PC-3 (cell line): ENCODE results near the gene DEPP1. TPM values are rescaled to one million over a fixed set of nuclear protein-coding genes. Genes with fewer than 3 reads are reported as not detected.

Experiments used
- ATAC-seq: fragments of 200-7000 bp; cut with Tn5 transposase; 2 replicates; pipeline ENCODE4 v1.9.1; 2020; ENCODE audit warnings: mild to moderate bottlenecking, moderate library complexity
- BruUV-seq: library from RNA; stranded (reverse); fragments of 400-500 nt; replicated peaks from 2 replicates; lab custom pipeline; 2021; lab: Mats Ljungman, UMichigan
- CTCF ChIA-PET: fragments of 300-600 bp; sonication (Branson Sonifier 250); formaldehyde crosslinking; loops from one replicate; lab custom pipeline; 2022; ENCODE audit warnings: antibody characterized with exemption; lab: Charles Lee
- POLR2A ChIA-PET: fragments of 300-600 bp; sonication (Branson Sonifier 250); formaldehyde crosslinking; loops from one replicate; lab custom pipeline; 2022; ENCODE audit warnings: antibody characterized with exemption; ENCODE audit not compliant: unreplicated experiment; lab: Charles Lee
- DNase-seq: peaks from one replicate; pipeline ENCODE4 v3.0.0-alpha.2; 2015
- H2AFZ ChIP-seq: fragments of 300-600 bp; sonication (generic); 2 replicates; pipeline ENCODE4 v1.6.0; 2016; ENCODE audit warnings: antibody characterized with exemption, low read length
- H3F3A ChIP-seq: fragments of 300-600 bp; sonication (generic); one replicate; pipeline ENCODE4 v1.6.0; 2017; ENCODE audit warnings: antibody characterized with exemption, low read length, control low read depth, mild to moderate bottlenecking; ENCODE audit not compliant: unreplicated experiment
- H3K27ac ChIP-seq: fragments of 300-600 bp; sonication (generic); 2 replicates; pipeline ENCODE4 v1.5.1; 2016; ENCODE audit warnings: mild to moderate bottlenecking, low read length
- H3K27me3 ChIP-seq: fragments of 300-600 bp; sonication (generic); 2 replicates; pipeline ENCODE4 v1.6.1; 2016; ENCODE audit warnings: low read length, mixed read lengths
- H3K36me3 ChIP-seq: fragments of 300-600 bp; sonication (generic); 2 replicates; pipeline ENCODE4 v1.6.1; 2016; ENCODE audit warnings: low read depth, mixed run types, low read length, mixed read lengths
- H3K4me1 ChIP-seq: fragments of 300-600 bp; sonication (generic); 2 replicates; pipeline ENCODE4 v1.5.1; 2016; ENCODE audit warnings: low read length; ENCODE audit not compliant: insufficient read depth
- H3K4me2 ChIP-seq: fragments of 300-600 bp; sonication (generic); 2 replicates; pipeline ENCODE4 v1.6.0; 2016; ENCODE audit warnings: low read length
- H3K4me3 ChIP-seq: fragments of 300-600 bp; sonication (generic); 2 replicates; pipeline ENCODE4 v1.5.1; 2016; ENCODE audit warnings: mild to moderate bottlenecking, low read length, mixed read lengths
- H3K79me2 ChIP-seq: fragments of 300-600 bp; sonication (generic); 2 replicates; pipeline ENCODE4 v1.6.1; 2017; ENCODE audit warnings: low read length, mixed read lengths
- H3K9ac ChIP-seq: fragments of 300-600 bp; sonication (generic); 2 replicates; pipeline ENCODE4 v1.6.0; 2016; ENCODE audit warnings: mild to moderate bottlenecking, low read length
- H3K9me2 ChIP-seq: fragments of 300-600 bp; sonication (generic); replicated peaks from 2 replicates; pipeline ENCODE4 v1.6.1; 2016; ENCODE audit warnings: mixed run types, low read length, mixed read lengths
- H3K9me3 ChIP-seq: fragments of 300-600 bp; sonication (generic); 2 replicates; pipeline ENCODE4 v1.6.1; 2016; ENCODE audit warnings: low read length, mixed read lengths
- H4K20me1 ChIP-seq: fragments of 300-600 bp; sonication (generic); 2 replicates; pipeline ENCODE4 v1.6.1; 2016; ENCODE audit warnings: low read length, mixed read lengths
- CTCF ChIP-seq: fragments of 300-600 bp; sonication (generic); conservative IDR thresholded peaks from 2 replicates; pipeline ENCODE4 v1.5.1; 2017; ENCODE audit warnings: antibody characterized with exemption, low read depth, mild to moderate bottlenecking, low read length
- EZH2 ChIP-seq: fragments of 300-600 bp; sonication (generic); IDR thresholded peaks from one replicate; pipeline ENCODE4 v1.6.1; 2017; ENCODE audit warnings: antibody characterized with exemption, mild to moderate bottlenecking, low read length; ENCODE audit not compliant: unreplicated experiment
- EZH2phosphoT487 ChIP-seq: fragments of 300-600 bp; sonication (generic); IDR thresholded peaks from 2 replicates; pipeline ENCODE4 v1.6.1; 2018; ENCODE audit warnings: mild to moderate bottlenecking, antibody characterized with exemption, low read length, borderline replicate concordance
- intact Hi-C: fragments of 100-400 bp; cut with micrococcal nuclease; formaldehyde crosslinking; loops from 2 replicates; pipeline ENCODE4 v1.9.0; 2023
- total RNA-seq: library from RNA; depleted of rRNA; stranded (reverse); fragments of >200 nt; gene quantifications from 2 replicates; pipeline ENCODE4 v1.2.3, GENCODE V29; 2014

Gene DEPP1
- total RNA-seq, 1 experiment from 2014 or later = 9.0 TPM

- no peaks in the 10 kb centered on the region for H3K79me2 ChIP-seq
- H3K9me2 ChIP-seq = no peaks in the 10 kb centered on the region
- BruUV-seq = no TSS peak
- DNase-seq (peak; percentile 91), ATAC-seq (peak; percentile 99)
- no peak overlapping the region for H2AFZ ChIP-seq
- H3K9ac ChIP-seq = no peak overlapping the region
- no peaks in the 10 kb centered on the region for H3K4me1 ChIP-seq
- no peaks in the 10 kb centered on the region for H3K9me3 ChIP-seq
- no peaks in the 10 kb centered on the region for H3K36me3 ChIP-seq
- 0 out of 2 replicates have a peak, but pooled peaks cover 5% of the 10 kb centered on the region for H3K27me3 ChIP-seq
- CTCF ChIA-PET = interaction anchor here (0.5 to 1.6 kb wide), 5 partner anchors 11 to 302 kb away, joined by 3 to 8 read pairs (median 3); no protein-coding TSS in a partner anchor
- intact Hi-C loops = loop anchor here (1.0 to 5.0 kb wide), 4 partner anchors 26 to 275 kb away; partner anchors contain the start of gene RASSF4
- no peak overlapping the region for H3K27ac ChIP-seq
- POLR2A ChIA-PET = interaction anchor here (1.0 kb wide), 1 partner anchor 68 kb away, joined by 3 read pairs; no protein-coding TSS in a partner anchor
- TF ChIP-seq CTCF = peak; percentile 99
- TF ChIP-seq EZH2 = no peak
- no peak for TF ChIP-seq EZH2phosphoT487
- no peak overlapping the region for H3K4me3 ChIP-seq
- H3K4me2 ChIP-seq = no peak overlapping the region
- no peaks in the 10 kb centered on the region for H3F3A ChIP-seq
- no peaks in the 10 kb centered on the region for H4K20me1 ChIP-seq
Measured at GRCh38 chr10:44932517-44933450, 45.8 kb downstream of the DEPP1 start.

- no peak overlapping the region for H3K4me2 ChIP-seq
- ChIA-PET POLR2A (interaction anchor here (1.0 kb wide), 1 partner anchor 69 kb away, joined by 3 read pairs; no protein-coding TSS in a partner anchor), CTCF (no interaction called here)
- no peak overlapping the region for H3K4me3 ChIP-seq
- no peak for ATAC-seq
- no peak overlapping the region for H3K27ac ChIP-seq
- H3K9ac ChIP-seq = no peak overlapping the region
- no TSS peak for BruUV-seq
- DNase-seq = no peak
- no peaks in the 10 kb centered on the region for H4K20me1 ChIP-seq
- no peaks in the 10 kb centered on the region for H3F3A ChIP-seq
- no peaks in the 10 kb centered on the region for H3K36me3 ChIP-seq
- H3K9me3 ChIP-seq = no peaks in the 10 kb centered on the region
- intact Hi-C loops = loop anchor here (1.0 to 5.0 kb wide), 4 partner anchors 27 to 275 kb away; partner anchors contain the start of gene RASSF4
- TF ChIP-seq CTCF = no peak
- no peak for TF ChIP-seq EZH2
- no peak for TF ChIP-seq EZH2phosphoT487
- 0 out of 2 replicates have a peak, but pooled peaks cover 5% of the 10 kb centered on the region for H3K27me3 ChIP-seq
- no peaks in the 10 kb centered on the region for H3K9me2 ChIP-seq
- H3K79me2 ChIP-seq = no peaks in the 10 kb centered on the region
- H3K4me1 ChIP-seq = no peaks in the 10 kb centered on the region
- no peak overlapping the region for H2AFZ ChIP-seq
Measured at GRCh38 chr10:44931621-44932516, 46.7 kb downstream of the DEPP1 start.
